ENCODE results near the gene DEDD. TPM values are rescaled to one million over a fixed set of nuclear protein-coding genes. Genes with fewer than 3 reads are reported as not detected.
A peak's percentile ranks its signal among the peaks of the same experiment; 100 is the strongest.
"Not testable (repeated sequence)": the region's sequence is repeated elsewhere in the genome, so short reads cannot be mapped to it uniquely, and the experiment has no call there.

The DEDD gene
- total RNA-seq, 2 experiments from 2014 or later, result 35.0 to 40.2 TPM

GRCh38 chr1:161121042-161121650 is 11.3 kb downstream of the DEDD start:
- H3K4me3 Mint-ChIP-seq, result no peak overlapping the region

GRCh38 chr1:161119092-161119903 is 13.2 kb downstream of the DEDD start:
- DNase-seq, result peak; percentile 85
- no peaks in the 10 kb centered on the region for H3K27me3 Mint-ChIP-seq
- no peaks in the 10 kb centered on the region for H3K9me3 Mint-ChIP-seq
- H3K27ac Mint-ChIP-seq, result peak overlapping the region; percentile 84
- intact Hi-C loops (cut with micrococcal nuclease), result loop anchor here (1.0 to 5.0 kb wide), 5 partner anchors 13 to 857 kb away; partner anchors contain the start of genes DCAF8, DEDD, F11R and SDHC
- POLR2A ChIA-PET, result interaction anchor here (0.9 to 2.4 kb wide), 4 partner anchors 9 to 282 kb away, joined by 3 to 11 read pairs (median 4); partner anchors contain the start of gene USF1
- peaks cover 53% of the 10 kb centered on the region for H3K4me1 Mint-ChIP-seq (ENCODE audit: low read depth)
- CTCF ChIA-PET, result interaction anchor here (0.6 to 3.9 kb wide), 5 partner anchors 21 to 111 kb away, joined by 3 to 40 read pairs (median 3); partner anchors contain the start of genes ARHGAP30 and KLHDC9
- H3K4me3 Mint-ChIP-seq, result peak overlapping the region; percentile 93
- H3K36me3 Mint-ChIP-seq, result peaks cover 48% of the 10 kb centered on the region

More at GRCh38 chr1:161121042-161121650, 11.3 kb downstream of the DEDD start:
- Mint-ChIP-seq H3K4me1 (ENCODE audit: low read depth) (peaks cover 36% of the 10 kb centered on the region), H3K36me3 (peaks cover 55% of the 10 kb centered on the region), H3K27ac (peak overlapping the region; percentile 82), H3K9me3 (no peaks in the 10 kb centered on the region), H3K27me3 (no peaks in the 10 kb centered on the region)
- no peak for DNase-seq
- intact Hi-C loops (cut with micrococcal nuclease), result no loop called here
- CTCF ChIA-PET, result interaction anchor here (1.0 to 1.5 kb wide), 4 partner anchors 12 to 45 kb away, joined by 3 to 4 read pairs (median 3); partner anchors contain the start of genes DEDD and PPOX
- POLR2A ChIA-PET, result interaction anchor here (1.3 kb wide), 1 partner anchor 37 kb away, joined by 3 read pairs; no protein-coding TSS in a partner anchor

GRCh38 chr1:161117759-161118581 is 14.5 kb downstream of the DEDD start, which contains the start of the genes NIT1 and PFDN2:
Gene NIT1 (plus strand): TSS chr1:161118105. CDS start chr1:161118177, 72 bp downstream.
Gene PFDN2 (minus strand): TSS chr1:161118037. CDS start chr1:161118026, 11 bp downstream.
- peak; percentile 92 for DNase-seq
- H3K4me3 Mint-ChIP-seq, result peak within 1 kb of the TSS; percentile 93
- H3K27me3 Mint-ChIP-seq, result no peaks in the 10 kb centered on the region
- ChIA-PET POLR2A (interaction anchor here (0.8 to 3.2 kb wide), 13 partner anchors 10 to 491 kb away, joined by 3 to 18 read pairs (median 5); partner anchors contain the start of genes ARHGAP30, PPOX, TOMM40L and TSTD1), CTCF (interaction anchor here (1.1 to 3.9 kb wide), 7 partner anchors 9 to 76 kb away, joined by 3 to 40 read pairs (median 4); partner anchors contain the start of genes ARHGAP30, KLHDC9 and PPOX)
- H3K4me1 Mint-ChIP-seq (ENCODE audit: low read depth), result peaks cover 66% of the 10 kb centered on the region
- no peaks in the 10 kb centered on the region for H3K9me3 Mint-ChIP-seq
- peak within 1 kb of the TSS; percentile 84 for H3K27ac Mint-ChIP-seq
- H3K36me3 Mint-ChIP-seq, result peaks cover 43% of the 10 kb centered on the region
- intact Hi-C loops (cut with micrococcal nuclease), result loop anchor here (1.0 to 5.0 kb wide), 5 partner anchors 35 to 856 kb away; partner anchors contain the start of genes DCAF8, F11R, SDHC and UFC1

GRCh38 chr1:161115961-161116360 is 16.5 kb downstream of the DEDD start:
- H3K4me3 Mint-ChIP-seq, result peak overlapping the region; percentile 93
- H3K9me3 Mint-ChIP-seq, DNase-seq, H3K27me3 Mint-ChIP-seq: not testable (repeated sequence)
- H3K4me1 Mint-ChIP-seq (ENCODE audit: low read depth), result peaks cover 74% of the 10 kb centered on the region
- H3K27ac Mint-ChIP-seq, result peak overlapping the region; percentile 84
- peaks cover 31% of the 10 kb centered on the region for H3K36me3 Mint-ChIP-seq
- ChIA-PET POLR2A (interaction anchor here (0.6 to 3.2 kb wide), 2 partner anchors 46 to 50 kb away, joined by 3 to 18 read pairs; partner anchors contain the start of gene ARHGAP30), CTCF (interaction anchor here (2.2 to 3.9 kb wide), 2 partner anchors 17 to 50 kb away, joined by 8 to 40 read pairs; partner anchors contain the start of genes KLHDC9 and PPOX)
- intact Hi-C loops (cut with micrococcal nuclease), result loop anchor here (1.0 to 5.0 kb wide), 8 partner anchors 15 to 854 kb away; partner anchors contain the start of genes ARHGAP30, DCAF8, DEDD and SDHC

GRCh38 chr1:161115132-161115711 is 17.2 kb downstream of the DEDD start:
- DNase-seq, result peak; percentile 76
- Mint-ChIP-seq H3K36me3 (peaks cover 26% of the 10 kb centered on the region), H3K4me3 (peak overlapping the region; percentile 93), H3K9me3 (no peaks in the 10 kb centered on the region), H3K27ac (peak overlapping the region; percentile 84), H3K27me3 (no peaks in the 10 kb centered on the region), H3K4me1 (ENCODE audit: low read depth) (peaks cover 68% of the 10 kb centered on the region)
- CTCF ChIA-PET, result no interaction called here
- POLR2A ChIA-PET, result interaction anchor here (1.3 to 3.2 kb wide), 3 partner anchors 16 to 69 kb away, joined by 4 to 18 read pairs (median 5); partner anchors contain the start of genes ARHGAP30 and USF1
- intact Hi-C loops (cut with micrococcal nuclease), result loop anchor here (1.0 to 5.0 kb wide), 8 partner anchors 14 to 853 kb away; partner anchors contain the start of genes ARHGAP30, DCAF8, DEDD and SDHC

GRCh38 chr1:161114556-161114955 is 17.9 kb downstream of the DEDD start:
- ChIA-PET CTCF (interaction anchor here (1.1 kb wide), 1 partner anchor 18 kb away, joined by 3 read pairs; no protein-coding TSS in a partner anchor), POLR2A (interaction anchor here (1.3 to 1.4 kb wide), 2 partner anchors 15 to 69 kb away, joined by 4 to 5 read pairs; partner anchors contain the start of gene USF1)
- DNase-seq, result no peak
- Mint-ChIP-seq H3K27me3 (no peaks in the 10 kb centered on the region), H3K36me3 (peaks cover 21% of the 10 kb centered on the region), H3K4me1 (ENCODE audit: low read depth) (peaks cover 64% of the 10 kb centered on the region), H3K4me3 (no peak overlapping the region), H3K9me3 (no peaks in the 10 kb centered on the region), H3K27ac (peak overlapping the region; percentile 84)
- intact Hi-C loops (cut with micrococcal nuclease), result loop anchor here (2.0 kb wide), 1 partner anchor 14 kb away; no protein-coding TSS in a partner anchor

GRCh38 chr1:161113915-161114314 is 18.6 kb downstream of the DEDD start:
- Mint-ChIP-seq H3K9me3 (no peaks in the 10 kb centered on the region), H3K4me1 (ENCODE audit: low read depth) (peaks cover 61% of the 10 kb centered on the region), H3K27me3 (no peaks in the 10 kb centered on the region), H3K36me3 (peaks cover 22% of the 10 kb centered on the region), H3K4me3 (no peak overlapping the region), H3K27ac (peak overlapping the region; percentile 84)
- CTCF ChIA-PET, result interaction anchor here (1.1 kb wide), 1 partner anchor 17 kb away, joined by 3 read pairs; no protein-coding TSS in a partner anchor
- no peak for DNase-seq
- POLR2A ChIA-PET, result interaction anchor here (1.4 kb wide), 1 partner anchor 68 kb away, joined by 4 read pairs; the partner anchor contains the start of gene USF1
- intact Hi-C loops (cut with micrococcal nuclease), result loop anchor here (2.0 kb wide), 1 partner anchor 13 kb away; no protein-coding TSS in a partner anchor

- POLR2A ChIA-PET, result no interaction called here
These were observed 20.9 kb downstream of the DEDD start for GRCh38 chr1:161111527-161111926.

GRCh38 chr1:161111117-161111516 is 21.4 kb downstream of the DEDD start:
- DNase-seq, result no peak
- Mint-ChIP-seq H3K27me3 (no peaks in the 10 kb centered on the region), H3K27ac (no peak overlapping the region), H3K4me3 (no peak overlapping the region), H3K36me3 (peaks cover 18% of the 10 kb centered on the region), H3K4me1 (ENCODE audit: low read depth) (peaks cover 54% of the 10 kb centered on the region), H3K9me3 (no peaks in the 10 kb centered on the region)
- POLR2A ChIA-PET, result interaction anchor here (0.6 kb wide), 1 partner anchor 17 kb away, joined by 3 read pairs; no protein-coding TSS in a partner anchor
- intact Hi-C loops (cut with micrococcal nuclease), result no loop called here
- CTCF ChIA-PET, result interaction anchor here (1.2 kb wide), 1 partner anchor 13 kb away, joined by 8 read pairs; the partner anchor contains the start of gene KLHDC9

More at GRCh38 chr1:161111527-161111926, 20.9 kb downstream of the DEDD start:
- no peaks in the 10 kb centered on the region for H3K9me3 Mint-ChIP-seq
- peaks cover 18% of the 10 kb centered on the region for H3K36me3 Mint-ChIP-seq
- peaks cover 56% of the 10 kb centered on the region for H3K4me1 Mint-ChIP-seq (ENCODE audit: low read depth)
- intact Hi-C loops (cut with micrococcal nuclease), result no loop called here
- DNase-seq, result no peak
- no peak overlapping the region for H3K27ac Mint-ChIP-seq
- H3K4me3 Mint-ChIP-seq, result no peak overlapping the region
- no peaks in the 10 kb centered on the region for H3K27me3 Mint-ChIP-seq
- CTCF ChIA-PET, result interaction anchor here (1.1 to 1.2 kb wide), 2 partner anchors 14 to 161 kb away, joined by 3 to 8 read pairs; partner anchors contain the start of gene KLHDC9

GRCh38 chr1:161106431-161106830 is 26.0 kb downstream of the DEDD start:
- H3K36me3 Mint-ChIP-seq, result peaks cover 19% of the 10 kb centered on the region
- no peaks in the 10 kb centered on the region for H3K9me3 Mint-ChIP-seq
- no peaks in the 10 kb centered on the region for H3K27me3 Mint-ChIP-seq
- peaks cover 25% of the 10 kb centered on the region for H3K4me1 Mint-ChIP-seq (ENCODE audit: low read depth)
- ChIA-PET POLR2A (no interaction called here), CTCF (interaction anchor here (1.2 kb wide), 1 partner anchor 8 kb away, joined by 4 read pairs; the partner anchor contains the start of gene KLHDC9)
- peak overlapping the region; percentile 0 for H3K27ac Mint-ChIP-seq
- no peak overlapping the region for H3K4me3 Mint-ChIP-seq
- intact Hi-C loops (cut with micrococcal nuclease), result no loop called here
- DNase-seq, result no peak

Data from activated CD4-positive, alpha-beta memory T cell treated with anti-CD3 and anti-CD28 coated beads for 36 hours (primary cell).